WTC11 (cell line): Measurements from ENCODE around the gene FABP1. TPM values are rescaled to one million over a fixed set of nuclear protein-coding genes. Genes with fewer than 3 reads are reported as not detected.

ENCODE experiments used
- ATAC-seq: fragments of 200-7000 bp; cut with Tn5 transposase; 2 replicates; pipeline ENCODE4 v1.10.0; 2021; ENCODE audit warnings: mild to moderate bottlenecking, moderate library complexity
- CTCF ChIA-PET: fragments of 300-600 bp; sonication (Branson Sonifier 250); formaldehyde crosslinking; loops from one replicate; lab custom pipeline; 2021; ENCODE audit warnings: antibody characterized with exemption; lab: Charles Lee
- POLR2A ChIA-PET: fragments of 350-600 bp; sonication (Branson Sonifier 250); formaldehyde crosslinking; loops from one replicate; lab custom pipeline; 2021; ENCODE audit warnings: antibody characterized with exemption; lab: Charles Lee
- DNase-seq: peaks from one replicate; pipeline ENCODE4 v3.0.0; 2021; ENCODE audit warnings: low spot score
- H3K27ac Mint-ChIP-seq: 2 replicates; pipeline ENCODE4 v1.8.0; 2021; ENCODE audit warnings: mixed read lengths
- H3K27me3 Mint-ChIP-seq: 2 replicates; pipeline ENCODE4 v1.8.0; 2021; ENCODE audit warnings: low read depth, mild to moderate bottlenecking, moderate library complexity, mixed read lengths
- H3K36me3 Mint-ChIP-seq: 2 replicates; pipeline ENCODE4 v1.8.0; 2021; ENCODE audit warnings: mixed read lengths
- H3K4me1 Mint-ChIP-seq: 2 replicates; pipeline ENCODE4 v1.8.0; 2022; ENCODE audit warnings: mixed read lengths
- H3K4me3 Mint-ChIP-seq: 2 replicates; pipeline ENCODE4 v1.8.0; 2021; ENCODE audit warnings: mild to moderate bottlenecking, moderate library complexity, mixed read lengths
- H3K9me3 Mint-ChIP-seq: 2 replicates; pipeline ENCODE4 v1.8.0; 2021; ENCODE audit warnings: mixed read lengths
- JAZF1 ChIP-seq: fragments of 250-450 bp; sonication (Bioruptor Pico); IDR thresholded peaks from 2 replicates; pipeline ENCODE4 v1.9.0; 2021; ENCODE audit warnings: moderate library complexity, mild to moderate bottlenecking, inconsistent platforms
- JUN ChIP-seq: sonication (generic); formaldehyde crosslinking; IDR thresholded peaks from 2 replicates; pipeline ENCODE4 v1.8.0; 2023; ENCODE audit warnings: mild to moderate bottlenecking, missing genetic modification reagents
- microRNA-seq: library from miRNA; unstranded; fragments of <30 nt; microRNA quantifications from one replicate; pipeline ENCODE4 v1.2.0, GENCODE V29; 2022; ENCODE audit warnings: borderline number of aligned reads
- total RNA-seq: library from RNA; stranded (reverse); gene quantifications from 3 replicates; pipeline ENCODE4 v1.2.3, GENCODE V29; 2021

FABP1 gene
- total RNA-seq, 1 experiment from 2014 or later = 0.46 TPM

- Mint-ChIP-seq H3K4me3 (no peak overlapping the region), H3K36me3 (peaks cover 6% of the 10 kb centered on the region; the same call in 1 of the 2 replicates), H3K27me3 (no peaks in the 10 kb centered on the region), H3K9me3 (peaks cover 18% of the 10 kb centered on the region), H3K27ac (no peak overlapping the region)
- DNase-seq (no peak), ATAC-seq (no peak)
- CTCF ChIA-PET = interaction anchor here (4.1 kb wide), 1 partner anchor 14 kb away, joined by 36 read pairs; no protein-coding TSS in a partner anchor
- no peak for TF ChIP-seq JUN (CRISPR knock-in tag)
- TF ChIP-seq, all 79 proteins: peak for 0
- peaks cover 5% of the 10 kb centered on the region; the same call in 1 of the 2 replicates for H3K4me1 Mint-ChIP-seq
- POLR2A ChIA-PET = no interaction called here
Observed at GRCh38 chr2:88074854-88075292, 53.0 kb downstream of the FABP1 start.

GRCh38 chr2:88074150-88074549 is 53.7 kb downstream of the FABP1 start:
- no peaks in the 10 kb centered on the region for H3K27me3 Mint-ChIP-seq
- peaks cover 9% of the 10 kb centered on the region; the same call in 1 of the 2 replicates for H3K4me1 Mint-ChIP-seq
- TF ChIP-seq JAZF1 = no peak
- H3K36me3 Mint-ChIP-seq = peaks cover 6% of the 10 kb centered on the region; the same call in 1 of the 2 replicates
- no peak for ATAC-seq
- H3K27ac Mint-ChIP-seq = no peak overlapping the region
- ChIA-PET CTCF (no interaction called here), POLR2A (no interaction called here)
- H3K4me3 Mint-ChIP-seq = no peak overlapping the region
- no peak for DNase-seq
- H3K9me3 Mint-ChIP-seq = peaks cover 18% of the 10 kb centered on the region

Small RNA genes lying within 50 kb of the gene (microRNA-seq; reads per million reads assigned to microRNA genes)
- not detected for gene MIR4780

Other genes with a start within 250 kb of the FABP1 start
- 2.5 to 7.7 TPM (median 5.2 TPM) in 3 replicates for gene RNU2-63P, start 111.5 kb downstream of the FABP1 start, total RNA-seq
- 7.6 to 9.6 TPM (median 9.3 TPM) in 3 replicates for gene KRCC1, start 72.3 kb downstream of the FABP1 start, total RNA-seq
- gene SMYD1, start 60.2 kb downstream of the FABP1 start, total RNA-seq = not detected in 3 replicates
- 10.5 to 15.7 TPM (median 15.1 TPM) in 3 replicates for gene THNSL2, start 42.3 kb upstream of the FABP1 start, total RNA-seq